ENCODE results near the gene NUP155.

Gene NUP155

DNA sequence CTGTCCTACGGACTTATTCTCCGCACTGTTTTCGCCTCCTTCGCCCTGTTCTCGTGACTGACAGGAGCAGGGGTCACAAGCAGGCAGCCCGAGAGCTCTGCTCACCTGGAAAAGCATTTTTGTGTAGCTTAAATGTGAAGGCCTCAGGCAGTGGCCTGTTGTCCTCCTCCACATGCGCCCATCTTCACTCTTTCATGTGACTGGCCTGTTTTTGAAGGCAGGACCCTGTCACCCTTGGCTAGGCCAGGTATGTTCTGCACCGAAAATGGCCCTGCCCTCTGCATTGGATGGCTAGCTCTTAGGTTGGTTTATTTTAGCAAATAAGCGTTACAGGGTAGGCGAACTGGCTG, 121.1 kb downstream of the NUP155 start:
- DNase-seq = no peak
- TF ChIP-seq EZH2 (IDR thresholded peaks at IDR 0.05; ENCODE audit: borderline replicate concordance, low read depth, low read length, severe bottlenecking) = no peak
- TF ChIP-seq, protein P1, sequence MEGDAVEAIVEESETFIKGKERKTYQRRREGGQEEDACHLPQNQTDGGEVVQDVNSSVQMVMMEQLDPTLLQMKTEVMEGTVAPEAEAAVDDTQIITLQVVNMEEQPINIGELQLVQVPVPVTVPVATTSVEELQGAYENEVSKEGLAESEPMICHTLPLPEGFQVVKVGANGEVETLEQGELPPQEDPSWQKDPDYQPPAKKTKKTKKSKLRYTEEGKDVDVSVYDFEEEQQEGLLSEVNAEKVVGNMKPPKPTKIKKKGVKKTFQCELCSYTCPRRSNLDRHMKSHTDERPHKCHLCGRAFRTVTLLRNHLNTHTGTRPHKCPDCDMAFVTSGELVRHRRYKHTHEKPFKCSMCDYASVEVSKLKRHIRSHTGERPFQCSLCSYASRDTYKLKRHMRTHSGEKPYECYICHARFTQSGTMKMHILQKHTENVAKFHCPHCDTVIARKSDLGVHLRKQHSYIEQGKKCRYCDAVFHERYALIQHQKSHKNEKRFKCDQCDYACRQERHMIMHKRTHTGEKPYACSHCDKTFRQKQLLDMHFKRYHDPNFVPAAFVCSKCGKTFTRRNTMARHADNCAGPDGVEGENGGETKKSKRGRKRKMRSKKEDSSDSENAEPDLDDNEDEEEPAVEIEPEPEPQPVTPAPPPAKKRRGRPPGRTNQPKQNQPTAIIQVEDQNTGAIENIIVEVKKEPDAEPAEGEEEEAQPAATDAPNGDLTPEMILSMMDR (IDR thresholded peaks at IDR 0.05; ENCODE audit: borderline replicate concordance, extremely low read depth, low read length, poor library complexity, severe bottlenecking) = no peak
- ATAC-seq (ENCODE audit: insufficient read depth, low read depth) = no peak
- Histone ChIP-seq H3K4me1 (ENCODE audit: insufficient read depth, low read length) (peaks cover 41% of the 10 kb centered on the region), H4K20me1 (ENCODE audit: insufficient read depth, low read length) (no peaks in the 10 kb centered on the region), H3K27me3 (ENCODE audit: insufficient read depth, low read length, poor library complexity) (no peaks in the 10 kb centered on the region), H3K79me2 (ENCODE audit: insufficient read depth, low read length) (peaks cover 35% of the 10 kb centered on the region), H3K36me3 (ENCODE audit: insufficient read depth, low read length) (peaks cover 5% of the 10 kb centered on the region; the same call in 1 of the 2 replicates), H2AFZ (ENCODE audit: low read depth, low read length) (peak overlapping the region; percentile 90), H3K4me2 (ENCODE audit: insufficient read depth, low read length) (peak overlapping the region; percentile 73), H3K4me3 (ENCODE audit: low read depth in 1 of 2, low read length in 2 of 2) (peak overlapping the region; percentile 96 to 99; a peak in 3 of 4 replicates), H3K9me3 (ENCODE audit: insufficient read depth, low read length, severe bottlenecking) (peaks cover 5% of the 10 kb centered on the region), H3K9ac (ENCODE audit: low read depth, low read length) (peak overlapping the region; percentile 90), H3K27ac (ENCODE audit: low read length) (peak overlapping the region; percentile 79)

DNA sequence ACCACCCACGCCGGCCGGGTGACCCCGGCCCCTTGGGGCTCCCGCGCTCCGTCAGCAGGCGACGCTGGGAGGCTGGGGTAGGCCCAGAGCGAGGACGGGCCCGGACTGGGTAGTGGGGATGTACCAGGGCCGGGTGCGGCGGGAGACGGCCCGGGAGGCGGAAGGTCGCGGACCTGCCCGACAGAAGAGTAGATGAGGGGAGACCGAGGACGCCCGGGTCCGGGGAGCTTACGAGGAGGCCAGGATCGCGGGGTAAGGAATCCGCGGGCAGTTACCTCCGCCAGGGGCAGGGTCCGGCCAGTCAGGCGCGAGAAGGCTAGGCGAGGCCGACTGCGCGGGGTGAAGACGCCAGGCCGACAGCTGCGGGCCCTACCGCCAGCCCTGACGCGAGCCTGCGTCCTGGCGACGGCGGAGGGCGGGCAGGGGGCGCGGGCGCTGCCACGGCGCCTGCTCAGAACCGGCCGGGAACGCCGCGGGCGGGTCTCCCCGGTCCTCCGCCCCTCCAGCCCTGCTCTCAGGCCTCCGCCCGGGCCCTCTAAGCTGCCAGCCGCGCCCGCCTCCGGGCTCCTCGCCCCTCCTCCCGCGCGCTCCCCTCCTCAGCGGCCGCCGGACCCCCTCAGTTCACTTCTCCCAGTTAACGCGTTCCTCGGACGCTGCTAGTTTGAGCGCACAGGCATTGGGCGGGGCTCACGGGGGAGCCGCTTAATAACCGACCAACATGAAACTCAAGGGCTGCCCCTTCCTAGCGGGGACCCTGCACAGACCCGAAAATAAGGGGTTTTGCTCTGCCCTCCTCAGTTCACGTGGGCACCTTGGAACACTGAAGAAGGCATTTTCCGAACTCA, 121.7 kb downstream of the NUP155 start, which contains the start of gene CPLANE1:
CPLANE1 (minus strand) TSS at position 407 of the 845 bp plus-strand sequence. CDS start 1,678 bp downstream, outside the sequence.
- ATAC-seq (ENCODE audit: insufficient read depth, low read depth) (peak; percentile 93), DNase-seq (peak; percentile 84)
- H3K4me2 ChIP-seq (ENCODE audit: insufficient read depth, low read length) = peak within 1 kb of the TSS; percentile 73
- H3K27me3 ChIP-seq (ENCODE audit: insufficient read depth, low read length, poor library complexity) = no peaks in the 10 kb centered on the region
- H2AFZ ChIP-seq (ENCODE audit: low read depth, low read length) = peak within 1 kb of the TSS; percentile 90
- peaks cover under 1% of the 10 kb centered on the region for H3K9me3 ChIP-seq (ENCODE audit: insufficient read depth, low read length, severe bottlenecking)
- peaks cover 37% of the 10 kb centered on the region for H3K79me2 ChIP-seq (ENCODE audit: insufficient read depth, low read length)
- peaks cover 41% of the 10 kb centered on the region for H3K4me1 ChIP-seq (ENCODE audit: insufficient read depth, low read length)
- no peaks in the 10 kb centered on the region for H4K20me1 ChIP-seq (ENCODE audit: insufficient read depth, low read length)
- peak within 1 kb of the TSS; percentile 79 for H3K27ac ChIP-seq (ENCODE audit: low read length)
- H3K36me3 ChIP-seq (ENCODE audit: insufficient read depth, low read length) = peaks cover 5% of the 10 kb centered on the region; the same call in 1 of the 2 replicates
- TF ChIP-seq EZH2 (IDR thresholded peaks at IDR 0.05; ENCODE audit: borderline replicate concordance, low read depth, low read length, severe bottlenecking) = no peak
- TF ChIP-seq, protein P1 (IDR thresholded peaks at IDR 0.05; ENCODE audit: borderline replicate concordance, extremely low read depth, low read length, poor library complexity, severe bottlenecking) = peak; percentile 32
- H3K4me3 ChIP-seq (ENCODE audit: low read depth in 1 of 2, low read length in 2 of 2) = peak within 1 kb of the TSS; percentile 96 to 99
- H3K9ac ChIP-seq (ENCODE audit: low read depth, low read length) = peak within 1 kb of the TSS; percentile 90

DNA sequence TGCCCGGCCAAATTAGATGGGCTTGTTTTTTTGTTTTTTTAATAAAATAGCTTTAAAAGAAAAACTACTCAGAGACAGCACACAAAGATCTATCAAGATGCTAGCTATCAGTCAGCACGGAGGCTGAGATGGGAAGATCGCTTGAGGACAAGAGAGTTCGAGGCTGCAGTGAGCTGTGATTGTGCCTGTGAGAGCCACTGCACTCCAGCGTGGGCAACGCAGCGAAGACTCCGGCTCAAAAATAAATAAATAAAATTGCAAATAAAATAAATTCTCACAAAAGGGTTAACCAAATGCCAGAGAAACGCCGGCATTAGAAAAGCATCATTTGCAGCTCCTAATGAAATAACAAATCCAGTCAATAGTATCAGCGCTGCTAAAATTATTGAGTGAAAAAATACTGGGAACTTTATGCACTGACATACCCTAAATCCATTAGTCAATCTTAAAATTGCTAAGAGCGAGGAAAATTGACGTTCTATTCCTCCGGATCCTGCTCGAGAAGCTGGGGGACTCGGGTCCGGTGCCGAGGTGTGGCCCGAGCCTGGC, 122.4 kb downstream of the NUP155 start:
- ATAC-seq (ENCODE audit: insufficient read depth, low read depth) (no peak), DNase-seq (peak; percentile 35)
- H4K20me1 ChIP-seq (ENCODE audit: insufficient read depth, low read length) = no peaks in the 10 kb centered on the region
- H3K79me2 ChIP-seq (ENCODE audit: insufficient read depth, low read length) = peaks cover 40% of the 10 kb centered on the region
- TF ChIP-seq EZH2 (IDR thresholded peaks at IDR 0.05; ENCODE audit: borderline replicate concordance, low read depth, low read length, severe bottlenecking) = no peak
- TF ChIP-seq, protein P1 (IDR thresholded peaks at IDR 0.05; ENCODE audit: borderline replicate concordance, extremely low read depth, low read length, poor library complexity, severe bottlenecking) = no peak
- H3K9ac ChIP-seq (ENCODE audit: low read depth, low read length) = peak overlapping the region; percentile 90
- peaks cover 5% of the 10 kb centered on the region; the same call in 1 of the 2 replicates for H3K36me3 ChIP-seq (ENCODE audit: insufficient read depth, low read length)
- peak overlapping the region; percentile 96 to 99 for H3K4me3 ChIP-seq (ENCODE audit: low read depth in 1 of 2, low read length in 2 of 2)
- no peaks in the 10 kb centered on the region for H3K9me3 ChIP-seq (ENCODE audit: insufficient read depth, low read length, severe bottlenecking)
- peak overlapping the region; percentile 90 for H2AFZ ChIP-seq (ENCODE audit: low read depth, low read length)
- no peaks in the 10 kb centered on the region for H3K27me3 ChIP-seq (ENCODE audit: insufficient read depth, low read length, poor library complexity)
- peak overlapping the region; percentile 73 for H3K4me2 ChIP-seq (ENCODE audit: insufficient read depth, low read length)
- H3K4me1 ChIP-seq (ENCODE audit: insufficient read depth, low read length) = peaks cover 41% of the 10 kb centered on the region
- H3K27ac ChIP-seq (ENCODE audit: low read length) = peak overlapping the region; percentile 79
